Measurements from ENCODE around the gene CDKN1B.

The CDKN1B gene

DNA sequence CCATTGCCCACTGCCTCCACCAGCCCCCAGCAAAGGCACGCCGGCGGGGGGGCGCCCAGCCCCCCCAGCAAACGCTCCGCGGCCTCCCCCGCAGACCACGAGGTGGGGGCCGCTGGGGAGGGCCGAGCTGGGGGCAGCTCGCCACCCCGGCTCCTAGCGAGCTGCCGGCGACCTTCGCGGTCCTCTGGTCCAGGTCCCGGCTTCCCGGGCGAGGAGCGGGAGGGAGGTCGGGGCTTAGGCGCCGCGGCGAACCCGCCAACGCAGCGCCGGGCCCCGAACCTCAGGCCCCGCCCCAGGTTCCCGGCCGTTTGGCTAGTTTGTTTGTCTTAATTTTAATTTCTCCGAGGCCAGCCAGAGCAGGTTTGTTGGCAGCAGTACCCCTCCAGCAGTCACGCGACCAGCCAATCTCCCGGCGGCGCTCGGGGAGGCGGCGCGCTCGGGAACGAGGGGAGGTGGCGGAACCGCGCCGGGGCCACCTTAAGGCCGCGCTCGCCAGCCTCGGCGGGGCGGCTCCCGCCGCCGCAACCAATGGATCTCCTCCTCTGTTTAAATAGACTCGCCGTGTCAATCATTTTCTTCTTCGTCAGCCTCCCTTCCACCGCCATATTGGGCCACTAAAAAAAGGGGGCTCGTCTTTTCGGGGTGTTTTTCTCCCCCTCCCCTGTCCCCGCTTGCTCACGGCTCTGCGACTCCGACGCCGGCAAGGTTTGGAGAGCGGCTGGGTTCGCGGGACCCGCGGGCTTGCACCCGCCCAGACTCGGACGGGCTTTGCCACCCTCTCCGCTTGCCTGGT is at the start of gene CDKN1B:
Gene CDKN1B, plus strand, starts transcription at position 576 of the 793 bp plus-strand sequence. CDS start 472 bp downstream, outside the sequence.
- peak; percentile 91 for DNase-seq

- DNase-seq = no peak
Observed at GRCh38 chr12:12668005-12668404, 49.2 kb upstream of the CDKN1B start.

- no peak for DNase-seq
Observed at GRCh38 chr12:12669020-12669419, 48.1 kb upstream of the CDKN1B start.

- no peak for DNase-seq
Observed at GRCh38 chr12:12671850-12672660, 45.1 kb upstream of the CDKN1B start.

DNA sequence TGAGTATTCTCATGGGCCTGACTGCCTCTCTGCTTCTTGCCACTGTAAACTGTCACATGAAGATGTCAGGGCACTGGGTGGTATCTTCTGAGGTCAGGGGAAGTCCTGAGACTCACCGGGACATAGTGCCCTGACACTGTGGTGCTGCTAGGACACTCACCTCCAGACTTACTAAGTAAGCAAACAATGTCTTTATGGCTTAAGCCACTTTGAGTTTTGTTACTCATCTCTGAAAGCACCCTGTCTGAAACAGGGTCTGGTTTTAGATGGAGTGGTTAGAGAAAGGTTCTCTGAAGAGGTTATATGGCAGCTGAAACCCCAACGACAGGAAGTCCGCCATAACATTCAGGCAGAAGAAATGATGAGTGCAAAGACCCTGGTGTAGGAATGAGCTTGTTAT is 43.9 kb upstream of the CDKN1B start:
- DNase-seq = no peak

DNA sequence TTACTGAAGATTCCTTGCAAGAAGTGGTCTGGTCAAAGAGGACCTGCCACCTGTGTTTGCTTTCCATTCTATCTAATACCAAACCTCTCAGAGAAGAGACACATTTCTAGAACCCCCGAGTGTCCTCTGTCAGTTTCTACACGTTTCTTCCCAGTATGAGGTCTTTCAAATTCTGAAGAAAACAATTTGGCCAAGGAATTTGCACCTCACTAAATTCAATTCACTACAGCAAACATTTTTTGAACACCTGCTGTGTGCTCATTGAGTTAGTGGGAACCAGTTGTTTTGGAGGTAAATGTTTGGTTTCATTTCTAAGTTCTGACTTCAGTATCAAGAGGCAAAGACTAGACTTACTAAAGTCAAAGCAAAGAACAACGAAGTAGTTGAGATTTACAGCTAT is 40.6 kb upstream of the CDKN1B start:
- DNase-seq = no peak

GRCh38 chr12:12681061-12681765 is 36.0 kb upstream of the CDKN1B start:
- DNase-seq = no peak

DNA sequence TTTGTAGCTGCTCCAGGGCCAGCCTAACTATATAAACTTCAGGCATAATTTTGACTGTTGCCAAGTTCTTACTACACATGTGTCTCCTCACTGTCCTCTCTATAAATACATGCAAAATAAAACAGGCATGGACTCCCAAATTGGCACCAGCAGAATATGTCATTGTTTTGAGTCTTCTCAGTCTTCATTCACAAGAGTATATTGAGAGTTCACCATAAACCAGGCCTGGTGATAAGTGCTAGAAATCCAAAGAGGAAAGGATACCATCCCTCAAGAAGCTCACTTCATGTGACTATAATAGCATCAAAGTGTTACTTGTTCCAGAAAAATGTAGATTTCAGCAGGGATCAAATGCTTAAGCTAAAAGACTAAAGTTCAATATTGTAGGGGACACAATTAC is 34.9 kb upstream of the CDKN1B start:
- DNase-seq = no peak

- no peak for DNase-seq
Observed at GRCh38 chr12:12683136-12683697, 34.0 kb upstream of the CDKN1B start.

- DNase-seq = no peak
Observed at GRCh38 chr12:12683725-12684124, 33.4 kb upstream of the CDKN1B start.

- DNase-seq = peak; percentile 41
Observed at GRCh38 chr12:12684375-12685106, 32.6 kb upstream of the CDKN1B start.

DNA sequence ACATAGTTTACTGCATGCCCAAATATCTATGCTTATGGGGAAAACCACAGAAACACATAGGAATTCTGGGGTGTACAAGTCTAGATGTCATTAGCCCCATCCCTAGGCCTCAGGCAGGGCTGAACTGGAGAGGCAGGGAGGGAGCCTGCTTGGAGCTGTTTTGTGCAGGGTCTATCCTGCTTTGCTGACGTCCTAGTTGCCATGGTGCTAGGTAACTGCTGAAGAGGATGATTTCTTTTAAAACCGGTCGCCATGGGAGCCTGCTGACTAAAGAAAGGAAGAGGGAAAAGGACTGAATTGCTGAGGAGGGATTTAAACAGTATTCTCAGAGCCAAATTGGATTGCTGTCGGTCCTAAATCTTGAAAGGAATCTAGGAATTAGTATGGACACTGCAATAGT is 31.9 kb upstream of the CDKN1B start:
- DNase-seq = no peak

- no peak for DNase-seq
Observed at GRCh38 chr12:12686472-12686871, 30.7 kb upstream of the CDKN1B start.

DNA sequence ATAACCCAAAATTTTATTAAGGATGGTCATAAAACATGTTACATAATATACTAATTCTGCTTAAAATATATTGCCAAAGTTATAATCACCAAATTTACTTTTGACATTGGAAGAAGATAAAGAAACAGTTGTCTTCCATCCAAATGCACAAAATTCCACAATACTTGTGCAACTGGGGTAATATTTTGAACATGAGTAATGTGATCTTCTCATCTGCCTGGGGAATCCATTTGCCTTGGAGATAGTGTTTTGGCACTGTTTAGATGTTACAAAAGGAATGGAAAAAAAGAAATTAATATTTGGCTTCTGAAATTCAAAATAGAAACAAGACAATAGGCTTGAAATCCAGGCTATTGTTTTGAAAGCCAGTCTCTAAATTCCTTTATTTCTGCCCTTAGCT is 30.2 kb upstream of the CDKN1B start:
- no peak for DNase-seq

- no peak for DNase-seq
Observed at GRCh38 chr12:12689647-12690300, 27.4 kb upstream of the CDKN1B start.

DNA sequence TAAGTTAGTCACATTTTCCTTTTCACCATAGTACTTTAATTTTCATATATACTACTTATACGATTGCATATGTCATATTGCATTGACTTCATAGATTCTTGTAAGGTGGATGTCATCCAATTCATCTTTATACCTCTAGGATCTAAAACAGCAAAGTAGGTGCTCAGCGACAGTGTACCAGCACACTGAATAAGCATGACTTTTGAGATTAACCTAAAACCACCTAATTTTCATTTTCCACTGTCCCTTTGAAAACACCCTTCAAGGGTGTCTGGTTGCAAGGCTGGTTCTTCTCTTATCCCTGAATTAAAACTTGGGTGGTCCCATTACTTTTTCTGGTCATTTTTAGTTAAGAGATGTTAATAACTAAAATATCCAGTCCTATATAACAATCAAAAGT is 25.6 kb upstream of the CDKN1B start:
- DNase-seq = no peak

GRCh38 chr12:12693111-12693671 is 24.0 kb upstream of the CDKN1B start:
- no peak for DNase-seq

DNA sequence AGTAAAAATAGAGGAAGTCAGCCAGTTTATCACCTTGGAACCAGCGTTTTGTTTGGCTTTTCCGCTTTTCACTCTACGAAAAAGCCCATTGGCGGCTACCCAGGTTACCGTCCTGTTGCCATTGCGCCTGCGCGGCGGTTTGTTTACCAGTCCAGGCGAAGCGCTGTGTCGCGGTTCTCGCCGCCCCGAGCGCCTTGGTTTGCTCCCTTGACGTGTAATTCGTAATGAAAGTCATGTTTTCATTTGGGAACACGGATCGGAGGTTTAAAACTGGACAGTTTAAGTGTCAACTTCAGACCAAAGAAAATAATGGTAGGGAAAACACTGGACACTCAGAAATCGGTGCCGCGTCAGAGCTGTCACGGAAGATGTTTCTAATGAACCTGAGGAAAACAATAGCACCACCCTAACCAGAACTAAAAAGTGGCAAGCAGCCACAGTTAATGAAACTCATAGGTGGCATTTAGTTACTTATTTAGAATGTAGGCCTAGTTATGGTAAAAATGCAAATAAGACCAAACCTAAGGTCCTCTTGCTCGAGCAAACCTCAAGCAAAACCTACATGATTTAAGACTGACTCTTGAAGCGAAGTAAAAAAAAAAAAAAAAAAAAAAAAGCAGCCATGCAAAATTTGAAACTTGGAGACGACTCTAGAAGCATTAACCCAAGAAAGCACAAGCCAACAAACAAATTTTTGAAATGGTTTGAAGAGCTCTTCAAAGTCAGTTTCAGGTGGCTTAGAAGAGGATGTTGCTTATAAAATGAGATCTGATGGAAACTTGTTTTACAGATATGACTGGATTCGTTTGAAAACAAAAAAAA is 20.4 kb upstream of the CDKN1B start:
- peak; percentile 81 for DNase-seq

DNA sequence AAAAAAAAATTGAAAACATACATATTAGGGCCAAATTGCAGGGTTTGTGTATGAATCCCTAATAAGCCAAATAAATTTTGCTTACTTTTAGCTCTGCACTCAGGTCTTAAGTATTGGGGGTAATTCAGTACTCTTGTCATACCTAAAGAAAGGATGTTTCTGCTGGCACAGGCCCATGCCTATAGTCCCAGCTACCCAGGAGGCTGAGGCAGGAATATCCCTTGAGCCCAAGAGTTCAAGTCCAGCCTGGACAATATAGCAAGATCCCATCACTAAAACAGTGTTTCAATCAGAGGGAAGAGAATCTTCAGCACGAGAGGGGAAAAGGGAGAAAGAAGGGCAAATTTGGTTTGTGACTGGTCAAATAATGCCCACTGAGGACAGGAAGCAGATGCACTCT is 17.8 kb upstream of the CDKN1B start:
- DNase-seq = no peak

GRCh38 chr12:12700254-12700653 is 16.9 kb upstream of the CDKN1B start:
- no peak for DNase-seq

DNA sequence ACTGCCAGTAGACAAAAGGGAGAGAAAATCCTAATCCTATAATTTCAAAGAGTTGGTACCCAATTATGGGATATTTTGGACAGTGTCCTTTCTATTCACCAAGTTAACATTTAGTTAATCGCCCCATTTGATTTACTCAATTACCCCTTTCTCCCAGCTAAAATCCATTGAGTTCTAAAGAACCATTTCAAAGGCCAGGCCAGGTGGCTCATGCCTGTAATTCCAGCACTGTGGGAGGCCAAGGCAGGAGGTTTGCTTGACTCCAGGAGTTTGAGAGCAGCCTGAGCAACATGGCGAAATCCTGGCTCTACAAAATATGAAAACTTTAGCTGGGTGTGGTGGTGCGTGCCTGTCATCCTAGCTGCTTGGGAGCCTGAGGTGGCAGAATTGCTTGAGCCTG is 15.7 kb upstream of the CDKN1B start:
- DNase-seq = no peak

Data from NCI-H510A (cell line).